Mononuclear cell (primary cell): ENCODE data around the gene CSGALNACT2. TPM values are rescaled to one million over a fixed set of nuclear protein-coding genes. Genes with fewer than 3 reads are reported as not detected.
"Not testable (repeated sequence)": the region's sequence is repeated elsewhere in the genome, so short reads cannot be mapped to it uniquely, and the experiment has no call there.

ENCODE experiments used
- H3K27me3 ChIP-seq: 2 replicates; pipeline ENCODE4 v1.6.0; 2011; ENCODE audit warnings: low read length, control low read depth; ENCODE audit not compliant: insufficient read depth
- H3K4me1 ChIP-seq: 2 replicates; pipeline ENCODE4 v1.5.1; 2011; ENCODE audit warnings: mild to moderate bottlenecking, low read length, control low read depth; ENCODE audit not compliant: insufficient read depth
- H3K4me3 ChIP-seq: 2 replicates; pipeline ENCODE4 v1.5.1; 2011; ENCODE audit warnings: mild to moderate bottlenecking, low read length, moderate library complexity
- H3K9me3 ChIP-seq: 2 replicates; pipeline ENCODE4 v1.5.1; 2011; ENCODE audit warnings: low read depth, mild to moderate bottlenecking, control low read depth, low read length
- total RNA-seq: library from RNA; depleted of rRNA; stranded (reverse); fragments of >200 nt; gene quantifications from one replicate; pipeline ENCODE4 v1.2.3, GENCODE V29; 2012

Gene CSGALNACT2
- total RNA-seq, 1 donor: 68.8 TPM

DNA sequence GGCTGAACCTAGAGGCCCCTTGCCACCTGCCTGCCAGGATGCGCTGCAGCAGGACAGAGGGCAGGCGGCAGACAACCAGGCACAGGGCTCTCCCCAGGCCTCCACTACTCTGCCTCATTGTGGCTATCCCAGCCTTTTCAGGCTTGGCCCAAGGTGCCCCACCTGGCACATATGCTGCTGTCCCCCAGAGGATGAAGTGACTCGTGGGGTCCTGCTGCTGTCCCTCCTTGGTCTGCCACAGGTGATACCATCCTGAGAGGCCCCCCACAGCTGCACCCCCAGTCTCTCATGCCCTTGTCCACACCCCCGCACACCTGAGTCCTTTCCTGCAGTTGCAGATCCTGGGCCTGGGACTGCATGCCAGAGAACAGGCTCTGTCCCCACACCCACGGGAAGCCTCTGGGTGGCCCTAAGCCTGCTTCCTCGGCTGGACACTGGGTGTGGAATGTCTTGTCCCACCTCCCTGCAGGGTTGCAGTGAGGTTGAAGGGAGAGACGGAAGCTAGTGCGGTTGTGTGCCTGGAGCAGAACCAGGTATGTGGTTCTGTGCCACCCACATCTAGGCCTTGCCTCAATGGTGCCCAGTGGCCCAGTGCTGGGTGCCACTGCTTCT is 73.3 kb downstream of the CSGALNACT2 start:
- Histone ChIP-seq H3K4me3 (no peak overlapping the region), H3K4me1 (no peaks in the 10 kb centered on the region)

DNA sequence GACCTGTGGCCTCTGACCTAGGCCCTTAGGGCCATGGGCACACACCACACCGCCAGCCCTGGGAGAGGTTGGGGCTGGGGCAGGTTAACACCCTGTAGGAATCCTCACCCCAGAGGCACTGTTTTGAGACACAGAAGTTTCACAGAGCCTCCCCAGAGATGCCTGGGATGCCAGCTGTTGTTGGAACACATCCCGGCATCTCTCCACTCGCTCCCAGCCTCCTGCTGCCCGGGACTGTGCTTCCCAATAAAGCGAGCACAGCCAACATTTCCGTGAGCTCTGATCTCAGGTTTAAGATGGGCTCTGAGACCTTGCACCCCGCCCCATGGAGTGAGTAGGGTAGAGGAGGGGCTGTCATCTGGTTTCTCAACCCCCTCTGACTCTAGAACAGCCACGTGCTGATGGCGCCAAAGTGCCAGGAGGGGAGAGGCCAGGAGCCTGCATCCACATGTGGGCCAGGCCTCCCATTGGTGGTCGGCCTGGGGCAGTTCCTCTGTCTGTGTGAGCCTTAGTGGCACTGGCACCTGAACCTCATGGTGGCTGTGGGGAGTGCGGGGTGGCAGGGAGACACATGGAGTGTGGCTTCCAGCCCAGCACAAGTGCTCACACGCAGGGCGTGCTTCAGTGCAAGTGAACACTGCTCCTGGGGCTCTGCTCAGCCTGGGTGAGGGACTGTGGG is 73.9 kb downstream of the CSGALNACT2 start:
- no peaks in the 10 kb centered on the region for H3K4me1 ChIP-seq
- H3K9me3 ChIP-seq: no peaks in the 10 kb centered on the region
- no peak overlapping the region for H3K4me3 ChIP-seq
- no peaks in the 10 kb centered on the region for H3K27me3 ChIP-seq

More for the DNA sequence above, 73.3 kb downstream of the CSGALNACT2 start:
- no peaks in the 10 kb centered on the region for H3K27me3 ChIP-seq
- H3K9me3 ChIP-seq: no peaks in the 10 kb centered on the region

DNA sequence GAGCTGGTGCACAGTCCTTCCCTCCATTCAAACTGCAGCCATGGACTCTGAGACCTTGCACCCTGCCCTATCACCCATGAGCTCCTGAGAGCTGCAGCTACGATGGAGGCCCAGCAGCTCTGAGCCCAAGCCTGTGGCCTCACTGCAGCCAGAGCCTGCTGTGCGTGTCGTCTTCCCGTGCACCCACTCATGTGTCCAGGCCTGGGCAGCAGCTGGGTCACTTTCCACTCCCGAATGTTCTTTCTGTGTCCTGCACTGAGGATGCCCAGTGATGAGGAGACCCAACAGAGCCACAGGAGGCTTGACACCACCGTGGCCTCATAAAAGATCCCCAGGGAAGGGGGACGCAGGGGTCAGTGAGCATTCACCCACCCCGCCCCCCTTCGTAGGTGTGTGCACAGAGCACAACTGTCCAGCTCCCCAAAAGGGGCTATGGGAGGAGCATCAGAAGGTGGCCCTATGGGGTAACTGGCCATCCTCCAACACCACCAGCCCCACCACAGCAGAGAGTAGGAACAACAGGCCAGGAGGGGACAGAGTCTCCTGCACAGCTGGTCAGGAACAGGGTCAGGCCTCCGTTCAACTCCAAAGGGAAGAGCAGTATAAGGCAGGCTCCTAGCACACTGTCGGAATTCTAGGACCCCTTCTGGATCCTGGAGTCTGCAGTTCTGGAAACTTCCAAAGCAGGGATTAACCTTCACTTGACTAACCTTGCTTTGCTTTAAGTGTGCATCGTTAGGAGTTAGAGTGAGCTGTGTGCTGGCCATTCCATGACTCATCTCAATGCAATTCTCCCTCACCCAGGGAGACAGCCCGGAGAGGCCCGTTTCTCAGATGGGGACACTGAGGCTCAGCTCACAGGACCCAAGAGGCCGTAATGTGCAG is 76.1 kb downstream of the CSGALNACT2 start:
- Histone ChIP-seq H3K9me3 (no peaks in the 10 kb centered on the region), H3K4me1 (no peaks in the 10 kb centered on the region), H3K27me3 (no peaks in the 10 kb centered on the region), H3K4me3 (no peak overlapping the region)

DNA sequence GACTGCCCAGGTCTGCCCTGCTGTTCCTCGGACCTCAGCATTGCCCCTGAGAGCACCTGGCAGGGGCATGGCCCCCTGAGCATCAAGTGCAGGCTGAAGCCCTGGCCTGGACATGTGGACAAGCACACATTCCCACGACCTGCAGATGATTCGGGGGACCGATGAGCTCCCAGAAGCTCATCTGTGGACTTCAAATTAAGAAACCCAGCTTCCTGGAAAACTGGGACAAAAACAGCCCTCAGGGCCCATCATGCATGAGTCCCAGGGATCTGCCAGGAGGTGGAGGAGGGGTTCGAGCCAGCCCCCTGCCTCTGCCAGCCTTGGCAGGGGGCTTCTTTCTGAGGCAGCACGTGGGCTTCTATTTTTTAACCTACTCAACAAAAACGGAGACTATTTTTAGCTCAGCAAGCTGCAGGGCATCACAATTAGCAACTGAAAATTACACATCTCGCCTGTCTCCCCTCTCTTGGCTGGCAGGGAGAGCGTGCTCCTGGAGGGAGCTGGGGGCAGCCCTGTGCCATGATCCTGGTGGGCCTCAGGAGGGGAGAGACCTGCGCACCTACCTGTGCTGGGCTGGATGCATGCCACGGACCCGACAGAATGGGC is 76.8 kb downstream of the CSGALNACT2 start:
- H3K9me3 ChIP-seq: no peaks in the 10 kb centered on the region
- no peaks in the 10 kb centered on the region for H3K4me1 ChIP-seq
- H3K27me3 ChIP-seq: no peaks in the 10 kb centered on the region
- H3K4me3 ChIP-seq: no peak overlapping the region

DNA sequence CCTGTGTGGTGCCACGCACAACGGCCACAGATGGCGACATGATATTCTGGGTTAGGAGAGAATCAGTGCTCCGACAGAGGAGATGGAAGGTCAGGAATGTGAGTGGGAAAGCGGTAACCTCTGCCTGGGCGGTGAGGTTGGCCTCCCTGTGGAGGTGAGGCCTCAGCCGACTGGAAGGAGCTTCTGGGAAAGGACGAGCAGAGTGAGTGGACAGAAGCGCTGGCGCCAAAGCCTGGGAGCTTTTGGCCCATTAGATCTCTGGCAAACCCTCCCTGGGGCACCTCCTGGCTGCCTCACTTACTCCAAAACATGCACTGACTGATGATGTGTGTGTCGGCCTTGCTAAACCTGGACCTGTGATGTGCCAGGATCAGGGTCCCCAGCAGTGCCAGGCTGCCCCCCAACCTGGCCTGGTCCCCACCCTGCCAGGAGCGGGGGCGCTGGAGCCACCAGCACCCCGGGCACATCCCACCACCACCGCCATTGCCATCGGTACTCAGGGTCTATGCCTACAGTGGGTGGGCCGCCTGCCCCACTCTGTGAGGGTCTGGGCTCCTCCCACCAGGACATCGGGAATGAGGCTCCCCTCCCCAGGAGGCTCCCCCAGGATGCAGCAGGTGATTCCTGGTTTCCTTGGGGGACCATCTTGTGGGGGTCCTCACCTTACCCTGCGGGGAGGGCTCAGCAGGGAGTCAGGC is 77.7 kb downstream of the CSGALNACT2 start:
- no peak overlapping the region for H3K4me3 ChIP-seq
- H3K27me3 ChIP-seq: no peaks in the 10 kb centered on the region
- H3K9me3 ChIP-seq: no peaks in the 10 kb centered on the region
- no peaks in the 10 kb centered on the region for H3K4me1 ChIP-seq

DNA sequence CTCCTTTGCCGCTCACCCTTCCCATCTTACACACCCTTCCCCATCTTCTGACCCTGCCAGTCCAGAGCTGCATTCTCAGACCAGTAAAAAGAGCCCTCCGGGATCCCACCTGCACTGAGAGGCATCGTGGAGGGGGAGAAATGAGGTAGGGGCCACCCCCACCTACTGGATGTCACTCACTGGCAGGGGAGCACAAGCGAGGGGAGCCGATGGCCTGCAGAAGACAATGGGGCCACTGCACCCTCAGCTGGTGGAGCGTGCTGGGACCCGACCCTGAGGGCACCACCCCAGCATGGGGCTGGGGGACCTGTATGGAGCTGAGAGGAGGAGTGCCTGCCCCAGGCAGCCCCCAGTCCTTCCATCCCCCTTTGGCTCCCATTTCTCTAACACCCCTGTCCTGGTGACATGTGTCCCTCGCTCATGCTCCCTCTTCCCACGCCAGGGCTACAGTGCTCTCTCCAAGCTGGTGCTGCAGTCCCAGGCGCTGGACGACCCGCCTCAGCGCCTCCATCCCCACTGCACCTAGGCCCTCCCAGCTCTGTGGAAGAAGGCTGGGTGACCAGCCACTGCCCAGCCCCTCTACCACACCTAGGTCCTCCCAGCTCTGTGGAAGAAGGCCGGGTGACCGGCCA is 78.8 kb downstream of the CSGALNACT2 start:
- H3K4me1 ChIP-seq: no peaks in the 10 kb centered on the region
- no peaks in the 10 kb centered on the region for H3K27me3 ChIP-seq
- H3K9me3 ChIP-seq: no peaks in the 10 kb centered on the region
- H3K4me3 ChIP-seq: no peak overlapping the region

DNA sequence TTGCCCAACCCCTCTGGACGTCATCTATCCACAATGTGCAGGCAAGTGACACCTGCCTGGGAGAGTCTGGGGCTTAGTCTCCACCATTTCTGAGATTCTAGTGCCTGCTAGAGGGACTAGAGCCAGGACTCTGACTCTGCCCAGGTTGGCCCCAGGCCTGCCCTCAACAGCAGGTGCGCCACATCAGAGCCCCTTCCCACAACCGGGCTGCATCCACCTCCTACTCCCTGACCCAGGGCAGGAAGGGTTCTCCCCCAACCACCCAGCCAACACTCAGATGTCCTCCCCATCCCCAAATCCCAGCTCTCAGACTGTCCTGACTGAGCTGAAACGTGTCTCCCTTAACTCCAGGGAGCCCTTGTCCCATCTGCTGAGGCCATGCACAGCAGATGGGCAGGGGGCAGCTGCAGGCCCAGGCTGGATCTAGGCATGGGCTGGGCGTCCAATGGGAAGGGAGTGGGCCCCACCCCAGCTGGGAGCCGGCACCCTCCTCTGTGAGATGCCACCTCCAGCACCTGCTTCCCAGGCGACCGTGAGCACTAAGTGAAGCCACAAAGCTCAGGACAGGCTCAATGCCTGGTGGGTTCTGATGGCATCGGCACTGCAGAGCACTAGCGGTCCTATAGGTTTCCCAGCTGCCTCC is 79.4 kb downstream of the CSGALNACT2 start:
- Histone ChIP-seq H3K9me3 (no peaks in the 10 kb centered on the region), H3K27me3 (no peaks in the 10 kb centered on the region), H3K4me3 (no peak overlapping the region), H3K4me1 (no peaks in the 10 kb centered on the region)

DNA sequence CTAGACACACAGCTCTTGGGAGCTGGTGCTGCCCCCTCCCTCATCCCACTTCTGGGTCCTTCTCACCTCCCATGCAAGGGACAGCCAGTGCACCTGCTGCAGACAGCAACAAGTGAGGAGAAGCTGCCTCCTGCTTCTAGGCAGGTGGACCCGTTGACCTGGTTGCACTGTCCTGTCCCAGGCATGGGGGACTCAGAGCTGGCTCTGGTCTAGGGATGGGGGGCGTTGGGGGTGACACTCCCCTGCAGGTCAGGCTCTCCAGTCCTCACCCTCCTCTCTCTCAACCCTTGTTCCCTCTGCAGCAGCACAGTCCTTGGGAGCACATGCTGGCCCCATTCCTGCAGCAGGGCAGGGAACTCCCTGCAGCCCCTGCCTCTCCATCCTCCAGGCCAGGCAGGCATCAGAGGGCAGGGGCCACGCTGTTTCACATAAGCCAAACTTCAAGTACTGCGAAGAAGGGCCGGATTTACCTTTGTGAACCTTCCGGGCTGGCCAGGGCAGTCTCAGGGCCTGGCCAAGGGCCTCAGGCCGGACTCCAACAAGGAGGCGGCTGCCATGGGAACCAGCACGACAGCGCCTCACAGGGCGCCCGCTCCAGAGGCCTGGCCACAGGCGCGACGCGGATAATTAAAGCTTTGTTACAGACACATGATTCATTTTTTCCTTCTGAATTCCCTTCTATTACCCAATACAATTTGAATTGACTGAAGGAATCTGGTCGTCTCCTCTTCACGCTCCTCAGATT is 80.1 kb downstream of the CSGALNACT2 start:
- no peaks in the 10 kb centered on the region for H3K27me3 ChIP-seq
- no peak overlapping the region for H3K4me3 ChIP-seq
- H3K9me3 ChIP-seq: no peaks in the 10 kb centered on the region
- H3K4me1 ChIP-seq: no peaks in the 10 kb centered on the region

DNA sequence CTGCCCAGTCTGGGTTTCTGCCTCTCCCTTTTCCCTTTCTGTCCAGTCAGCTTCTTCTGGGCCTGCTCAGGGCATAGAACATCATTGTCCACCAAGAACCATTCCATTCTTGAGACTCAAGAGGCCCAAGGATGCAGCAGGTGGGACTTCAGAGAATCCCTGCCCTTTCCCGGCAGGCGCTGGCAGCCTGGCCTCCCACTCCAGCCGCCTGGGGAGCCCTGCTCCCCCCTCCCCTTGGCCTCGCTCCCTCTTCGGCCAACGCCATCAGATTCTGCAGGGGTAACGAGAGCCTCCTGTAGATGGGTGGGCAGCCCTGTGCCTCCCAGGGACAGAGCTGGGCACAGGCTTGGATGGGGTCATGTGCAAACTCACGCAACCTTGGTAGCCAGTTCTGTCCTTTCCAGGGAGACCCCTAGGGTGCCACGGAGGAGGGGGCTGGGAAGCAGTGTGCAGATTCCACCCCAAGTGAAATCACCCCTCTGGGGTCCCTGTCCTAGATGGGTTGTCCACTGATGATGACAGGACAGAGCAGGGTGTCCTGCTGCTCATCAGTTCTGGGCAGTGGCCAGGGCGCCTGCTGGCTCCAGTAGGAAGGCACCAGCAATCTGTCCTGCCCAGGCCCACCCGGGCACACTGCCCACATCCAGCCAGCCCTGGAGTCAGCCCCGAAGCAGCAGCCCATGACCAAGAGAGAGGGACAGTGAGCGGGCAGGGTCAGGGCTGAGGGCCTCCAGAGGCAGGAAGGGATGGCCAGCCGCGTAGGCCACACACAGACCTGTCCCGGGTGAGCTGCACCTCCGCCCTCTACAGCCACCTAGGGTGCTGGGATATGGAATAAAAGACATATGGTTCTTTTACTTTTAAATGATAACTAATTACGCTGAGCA is 80.9 kb downstream of the CSGALNACT2 start:
- Histone ChIP-seq H3K27me3 (no peaks in the 10 kb centered on the region), H3K4me3 (no peak overlapping the region), H3K9me3 (no peaks in the 10 kb centered on the region), H3K4me1 (no peaks in the 10 kb centered on the region)

DNA sequence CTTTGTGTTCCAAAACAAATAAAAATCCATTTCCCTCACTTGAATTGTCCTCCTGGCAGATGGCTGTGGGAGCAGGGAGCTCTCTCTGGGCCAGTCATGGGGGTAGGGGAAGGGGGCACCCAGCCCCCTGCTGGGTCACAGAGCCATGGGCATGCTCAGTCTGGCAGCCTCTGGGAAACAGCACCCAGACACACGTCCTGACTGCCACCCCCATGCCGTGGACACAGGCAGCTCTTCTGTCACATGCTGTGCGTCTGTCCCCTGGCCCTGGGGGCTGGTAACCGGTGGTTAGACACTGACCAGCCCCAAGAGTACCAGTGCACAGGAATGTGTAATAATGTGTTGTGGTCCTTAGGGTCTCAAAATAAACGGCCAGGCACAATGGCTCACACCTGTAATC is 81.6 kb downstream of the CSGALNACT2 start:
- Histone ChIP-seq H3K9me3 (no peaks in the 10 kb centered on the region), H3K4me3 (no peak overlapping the region)

DNA sequence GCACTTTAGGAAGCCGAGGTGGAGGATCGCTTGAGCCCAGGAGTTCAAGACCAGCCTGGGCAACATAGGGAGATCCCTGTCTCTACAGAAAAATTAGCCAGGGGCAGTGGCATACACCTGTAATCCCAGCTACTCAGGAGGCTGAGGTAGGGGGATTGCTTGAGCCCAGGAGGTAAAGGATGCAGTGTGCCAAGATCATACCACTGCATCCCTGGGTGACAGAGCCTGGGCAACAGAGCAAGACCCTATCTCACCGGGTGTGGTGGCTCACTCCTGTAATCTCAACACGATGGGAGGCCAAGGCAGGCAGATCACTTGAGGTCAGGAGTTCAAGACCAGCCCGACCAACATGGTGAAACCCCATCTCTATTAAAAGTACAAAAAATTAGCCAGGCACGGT is 82.0 kb downstream of the CSGALNACT2 start:
- not testable (repeated sequence) for H3K4me1 ChIP-seq, H3K4me3 ChIP-seq, H3K27me3 ChIP-seq, H3K9me3 ChIP-seq

More for the DNA sequence above, 81.6 kb downstream of the CSGALNACT2 start:
- no peaks in the 10 kb centered on the region for H3K27me3 ChIP-seq
- H3K4me1 ChIP-seq: no peaks in the 10 kb centered on the region

DNA sequence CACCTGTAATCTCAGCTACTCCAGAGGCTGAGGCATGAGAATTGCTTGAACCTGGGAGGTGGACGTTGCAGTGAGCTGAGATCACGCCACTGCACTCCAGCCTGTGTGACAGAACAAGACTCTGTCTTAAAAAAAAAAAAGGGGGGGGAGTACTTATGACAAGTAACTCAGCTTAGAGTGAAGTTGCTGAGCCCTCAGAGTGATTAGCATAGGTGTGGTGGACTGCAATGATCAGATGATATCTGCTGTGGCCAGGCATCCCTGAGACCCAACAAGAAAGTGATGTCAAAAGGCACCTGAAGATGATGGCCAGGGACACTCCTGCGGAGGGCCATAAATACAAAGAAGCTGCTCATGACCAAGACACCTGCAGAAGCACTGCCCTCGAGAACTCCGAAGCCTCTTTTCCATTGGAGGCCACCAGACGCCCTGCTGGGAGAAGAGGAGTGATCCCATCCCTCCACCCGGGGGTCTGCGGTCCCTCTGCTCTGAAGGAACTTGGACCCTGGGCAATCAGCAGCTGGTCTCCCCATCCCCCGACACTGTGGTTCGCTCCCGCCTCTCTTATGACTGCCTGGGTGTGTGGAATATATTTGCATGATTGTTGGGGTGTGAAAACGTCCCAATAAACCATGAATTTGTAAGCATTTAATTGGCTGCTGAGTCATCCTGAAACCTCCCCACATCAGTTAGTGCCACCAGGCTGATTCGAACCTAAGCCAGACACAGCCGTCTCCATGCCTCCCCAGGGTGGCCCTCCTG is 82.6 kb downstream of the CSGALNACT2 start:
- H3K9me3 ChIP-seq: no peaks in the 10 kb centered on the region
- no peaks in the 10 kb centered on the region for H3K27me3 ChIP-seq
- no peak overlapping the region for H3K4me3 ChIP-seq
- H3K4me1 ChIP-seq: no peaks in the 10 kb centered on the region
